Neural cell (in vitro differentiated cells): ENCODE results near the gene OLFM3. TPM values are rescaled to one million over a fixed set of nuclear protein-coding genes. Genes with fewer than 3 reads are reported as not detected.

Source experiments
- H2AFZ ChIP-seq: fragments of 200-600, 300-800 bp; sonication (generic), shearing (Covaris generic); 2 replicates; pipeline ENCODE4 v1.6.0; 2014; ENCODE audit warnings: low read depth, mild to moderate bottlenecking, antibody characterized with exemption, low read length, moderate library complexity
- H3F3A ChIP-seq: fragments of 200-600 bp; shearing (Covaris generic); 2 replicates; pipeline ENCODE4 v1.6.1; 2016; ENCODE audit warnings: mild to moderate bottlenecking, moderate library complexity, mixed read lengths, antibody characterized with exemption, low read length; ENCODE audit not compliant: insufficient read depth, poor library complexity, severe bottlenecking
- H3K27ac ChIP-seq: fragments of 200-600, 300-800 bp; sonication (generic), shearing (Covaris generic); 2 replicates; pipeline ENCODE4 v1.5.1; 2014; ENCODE audit warnings: mild to moderate bottlenecking, low read length, moderate library complexity
- H3K27me3 ChIP-seq: fragments of 300-800, 200-600 bp; sonication (generic), shearing (Covaris generic); 2 replicates; pipeline ENCODE4 v1.6.0; 2014; ENCODE audit warnings: mild to moderate bottlenecking, low read depth, low read length, moderate library complexity; ENCODE audit not compliant: insufficient read depth
- H3K36me3 ChIP-seq: fragments of 300-800, 200-600 bp; sonication (generic), shearing (Covaris generic); 2 replicates; pipeline ENCODE4 v1.5.1; 2014; ENCODE audit warnings: mild to moderate bottlenecking, antibody characterized with exemption, low read length, moderate library complexity; ENCODE audit not compliant: insufficient read depth
- H3K4me2 ChIP-seq: fragments of 300-800, 200-600 bp; sonication (generic), shearing (Covaris generic); 2 replicates; pipeline ENCODE4 v1.6.0; 2014; ENCODE audit warnings: mild to moderate bottlenecking, low read length
- H3K4me3 ChIP-seq: fragments of 300-800, 200-600 bp; sonication (generic), shearing (Covaris generic); 2 replicates; pipeline ENCODE4 v1.5.1; 2014; ENCODE audit warnings: mild to moderate bottlenecking, low read length, moderate library complexity
- H3K79me2 ChIP-seq: fragments of 200-600 bp; shearing (Covaris generic); replicated peaks from 2 replicates; pipeline ENCODE4 v1.6.0; 2014; ENCODE audit warnings: mild to moderate bottlenecking, low read length, moderate library complexity; ENCODE audit not compliant: insufficient read depth
- H3K9ac ChIP-seq: fragments of 300-800, 200-600 bp; sonication (generic), shearing (Covaris generic); 2 replicates; pipeline ENCODE4 v1.6.1; 2016; ENCODE audit warnings: mild to moderate bottlenecking, low read length, mixed read lengths
- H3K9me2 ChIP-seq: fragments of 200-600 bp; shearing (Covaris generic); 2 replicates; pipeline ENCODE4 v1.6.1; 2016; ENCODE audit warnings: mild to moderate bottlenecking, low read length, mixed read lengths; ENCODE audit not compliant: insufficient read depth
- H3K9me3 ChIP-seq: fragments of 200-600, 300-800 bp; sonication (generic), shearing (Covaris generic); 2 replicates; pipeline ENCODE4 v1.6.1; 2016; ENCODE audit warnings: mild to moderate bottlenecking, mixed run types, low read length, moderate library complexity, mixed read lengths
- H4K20me1 ChIP-seq: fragments of 200-600 bp; shearing (Covaris generic); 2 replicates; pipeline ENCODE4 v1.6.1; 2016; ENCODE audit warnings: mild to moderate bottlenecking, mixed run types; ENCODE audit not compliant: insufficient read depth
- CTCF ChIP-seq: fragments of 450-650 bp; IDR thresholded peaks from 2 replicates; pipeline ENCODE4 v1.5.1; 2014; ENCODE audit warnings: antibody characterized with exemption, mild to moderate bottlenecking, moderate library complexity; ENCODE audit not compliant: poor library complexity, severe bottlenecking
- EP300 ChIP-seq: fragments of 450-650 bp; conservative IDR thresholded peaks from 2 replicates; pipeline ENCODE4 v1.6.1; 2014; ENCODE audit warnings: antibody characterized with exemption, mild to moderate bottlenecking, moderate library complexity; ENCODE audit not compliant: poor library complexity, severe bottlenecking
- EZH2 ChIP-seq: fragments of 200-600, 300-800 bp; shearing (Covaris generic), sonication (generic); IDR thresholded peaks from 2 replicates; pipeline ENCODE4 v1.6.1; 2014; ENCODE audit warnings: antibody characterized with exemption, low read length, borderline replicate concordance, mild to moderate bottlenecking; ENCODE audit not compliant: insufficient read depth, poor library complexity, severe bottlenecking
- MXI1 ChIP-seq: fragments of 450-650 bp; conservative IDR thresholded peaks from 2 replicates; pipeline ENCODE4 v1.6.1; 2014; ENCODE audit warnings: antibody characterized with exemption, mild to moderate bottlenecking; ENCODE audit not compliant: poor library complexity, severe bottlenecking
- POLR2AphosphoS5 ChIP-seq: IDR thresholded peaks from 2 replicates; pipeline ENCODE4 v1.6.1; 2012
- RAD21 ChIP-seq: fragments of 450-650 bp; conservative IDR thresholded peaks from 2 replicates; pipeline ENCODE4 v1.6.1; 2014; ENCODE audit warnings: antibody characterized with exemption, mild to moderate bottlenecking, moderate library complexity
- REST ChIP-seq: IDR thresholded peaks from 2 replicates; pipeline ENCODE4 v1.6.1; 2012; ENCODE audit warnings: borderline replicate concordance
- SMC3 ChIP-seq: fragments of 450-650 bp; conservative IDR thresholded peaks from 2 replicates; pipeline ENCODE4 v1.6.1; 2014; ENCODE audit warnings: antibody characterized with exemption, mild to moderate bottlenecking, moderate library complexity; ENCODE audit not compliant: poor library complexity
- TAF1 ChIP-seq: IDR thresholded peaks from 2 replicates; pipeline ENCODE4 v1.6.1; 2012; ENCODE audit warnings: low read depth
- polyA plus RNA-seq: library from polyadenylated mRNA; depleted of rRNA; stranded (reverse); fragments of >200 nt; gene quantifications from 2 replicates; pipeline ENCODE4 v1.2.3, GENCODE V29; 2014

The OLFM3 gene
- polyA plus RNA-seq, 1 donor from 2014 or later, result 7.9 TPM

DNA sequence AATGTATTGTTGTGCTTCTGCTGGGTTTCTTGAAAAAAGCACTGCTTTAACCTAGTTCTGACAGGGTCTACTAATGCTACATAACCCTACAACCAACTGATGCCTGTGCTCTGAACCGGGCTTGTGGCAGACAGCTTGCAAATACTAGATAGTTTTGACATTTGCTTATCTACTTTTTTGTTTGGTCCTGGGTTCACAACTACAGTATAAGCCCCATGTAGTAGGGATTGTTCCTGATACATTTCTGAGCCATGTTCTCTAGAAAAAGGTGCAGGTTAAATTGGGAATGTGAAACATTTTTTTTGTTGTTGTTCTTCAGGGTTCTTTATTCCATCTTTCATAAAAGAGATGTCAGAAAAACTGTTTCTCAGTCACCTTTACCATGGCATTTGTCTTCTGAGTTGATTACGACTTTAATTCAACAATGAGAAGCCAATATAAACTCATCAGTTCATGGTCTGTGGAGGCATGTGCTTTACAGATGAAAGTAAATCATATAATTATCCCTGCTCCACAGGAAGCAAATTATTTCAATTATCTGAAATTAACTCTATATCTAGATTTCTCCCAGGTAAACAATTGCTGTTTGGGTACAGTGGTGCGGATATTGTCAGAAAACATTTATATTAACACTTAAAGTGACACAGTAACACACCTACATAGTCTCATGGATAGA lies 22.0 kb downstream of the OLFM3 start:
- H3K4me3 ChIP-seq, result no peak overlapping the region
- TF ChIP-seq RAD21 (no peak), TAF1 (no peak), REST (no peak), EP300 (no peak)
- H3K4me2 ChIP-seq, result no peak overlapping the region
- H3K79me2 ChIP-seq, result no peaks in the 10 kb centered on the region
- H3K9me3 ChIP-seq, result no peaks in the 10 kb centered on the region
- H3K27me3 ChIP-seq, result no peaks in the 10 kb centered on the region
- no peak overlapping the region for H3K27ac ChIP-seq
- no peaks in the 10 kb centered on the region for H3F3A ChIP-seq
- H3K9ac ChIP-seq, result no peak overlapping the region
- no peaks in the 10 kb centered on the region for H3K9me2 ChIP-seq
- no peaks in the 10 kb centered on the region for H3K36me3 ChIP-seq
- no peaks in the 10 kb centered on the region for H4K20me1 ChIP-seq
- H2AFZ ChIP-seq, result no peak overlapping the region

DNA sequence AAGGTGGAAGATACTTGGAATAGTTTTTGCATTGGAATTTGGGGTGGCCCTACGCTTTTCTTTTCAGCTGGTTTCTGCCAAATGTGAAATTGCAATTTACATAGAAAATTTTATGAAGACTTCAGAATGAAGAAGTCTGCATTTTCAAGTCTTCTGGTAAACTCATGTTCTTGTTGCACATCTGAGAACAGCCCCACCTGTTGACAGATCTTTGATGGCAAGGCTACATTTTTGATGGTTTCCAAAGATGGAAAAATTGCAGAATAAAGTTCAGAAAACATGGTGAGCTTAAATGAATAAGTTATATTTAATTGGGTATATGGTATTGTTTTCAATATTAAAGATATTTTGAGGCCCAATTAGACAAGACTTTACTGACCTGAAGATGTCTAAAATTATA lies 25.4 kb downstream of the OLFM3 start:
- no peaks in the 10 kb centered on the region for H3K79me2 ChIP-seq
- no peak overlapping the region for H2AFZ ChIP-seq
- no peak overlapping the region for H3K4me3 ChIP-seq
- H4K20me1 ChIP-seq, result no peaks in the 10 kb centered on the region
- no peaks in the 10 kb centered on the region for H3K36me3 ChIP-seq
- H3K9me3 ChIP-seq, result no peaks in the 10 kb centered on the region
- TF ChIP-seq EP300 (no peak), EZH2 (no peak), SMC3 (no peak), RAD21 (no peak), MXI1 (no peak), REST (no peak), POLR2AphosphoS5 (no peak), CTCF (no peak), TAF1 (no peak)
- H3K27me3 ChIP-seq, result no peaks in the 10 kb centered on the region
- H3K9me2 ChIP-seq, result no peaks in the 10 kb centered on the region
- H3K4me2 ChIP-seq, result no peak overlapping the region
- no peaks in the 10 kb centered on the region for H3F3A ChIP-seq
- no peak overlapping the region for H3K27ac ChIP-seq
- no peak overlapping the region for H3K9ac ChIP-seq
